HCT116 (cell line): ENCODE measurements around the gene TMEM87A. TPM values are rescaled to one million over a fixed set of nuclear protein-coding genes. Genes with fewer than 3 reads are reported as not detected.

Experiments
- ATAC-seq: fragments of 200-7000 bp; cut with Tn5 transposase; 2 replicates; pipeline ENCODE4 v1.9.1; 2020; ENCODE audit warnings: mild to moderate bottlenecking, moderate library complexity
- BruUV-seq: library from RNA; stranded (reverse); fragments of 400-500 nt; replicated peaks from 2 replicates; lab custom pipeline; 2021; lab: Mats Ljungman, UMichigan
- CTCF ChIA-PET: fragments of 300-600 bp; sonication (Branson Sonifier 250); formaldehyde crosslinking; loops from one replicate; lab custom pipeline; 2021; ENCODE audit warnings: antibody characterized with exemption; lab: Charles Lee
- POLR2A ChIA-PET: fragments of 300-600, 350-600 bp; sonication (Branson Sonifier 250); formaldehyde crosslinking; loops from one replicate; lab custom pipeline; 2021; ENCODE audit warnings: antibody characterized with exemption; lab: Charles Lee
- RAD21 ChIA-PET, 2 experiments: fragments of 300-600 bp; sonication (Branson Sonifier 250); formaldehyde crosslinking; loops; one replicate each; lab custom pipeline; 2023; ENCODE audit warnings: low total read pairs in 2 of 2; ENCODE audit not compliant: uncharacterized antibody in 2 of 2, unreplicated experiment in 2 of 2, low non-redundant PET in 1 of 2; lab: Charles Lee
- DNase-seq: peaks from one replicate; pipeline ENCODE4 v3.0.0-alpha.2; 2010; ENCODE audit warnings: low read depth, low spot score
- H2AFZ ChIP-seq: fragments of 200-600 bp; shearing (Covaris generic), sonication (generic); 2 replicates; pipeline ENCODE4 v1.6.1; 2017; ENCODE audit warnings: low read depth, mixed run types, mixed read lengths, antibody characterized with exemption, low read length; ENCODE audit not compliant: poor library complexity, severe bottlenecking
- H3K27ac ChIP-seq: 2 replicates; pipeline ENCODE4 v1.5.1; 2012; ENCODE audit warnings: low read depth, low read length
- H3K27me3 ChIP-seq: fragments of 200-600 bp; sonication (generic); 2 replicates; pipeline ENCODE4 v1.6.1; 2016; ENCODE audit warnings: mixed run types, low read length, mixed read lengths; ENCODE audit not compliant: insufficient read depth
- H3K36me3 ChIP-seq, 2 experiments: fragments of 200-500 bp in 1 of 2; fragments of 200-600 bp in 1 of 2; sonication (Bioruptor generic) in 1 of 2; sonication (generic) in 1 of 2; 2 replicates each; pipeline versions ENCODE4 v1.5.1 to v1.6.1; 2014 to 2016; ENCODE audit warnings: low read length in 2 of 2, inconsistent platforms in 1 of 2, mixed read lengths in 1 of 2, mixed run types in 1 of 2; ENCODE audit not compliant: insufficient read depth in 2 of 2, control insufficient read depth in 1 of 2
- H3K4me1 ChIP-seq, 2 experiments: fragments of 200-600 bp in 1 of 2; sonication (generic) in 1 of 2; 2 replicates each; pipeline versions ENCODE4 v1.5.1 to v1.6.1; 2012 to 2017; ENCODE audit warnings: low read length in 2 of 2, inconsistent platforms in 1 of 2, mild to moderate bottlenecking in 1 of 2, mixed read lengths in 1 of 2, mixed run types in 1 of 2, moderate library complexity in 1 of 2; ENCODE audit not compliant: insufficient read depth in 2 of 2, control insufficient read depth in 1 of 2
- H3K4me2 ChIP-seq: fragments of 200-600 bp; sonication (generic); 2 replicates; pipeline ENCODE4 v1.6.1; 2017; ENCODE audit warnings: mixed run types, low read length, mixed read lengths
- H3K4me3 ChIP-seq, 2 experiments: fragments of 200-600 bp in 1 of 2; sonication (generic) in 1 of 2; replicated peaks in 1 of 2; 2 replicates each; pipeline ENCODE4 v1.5.1; 2011 to 2016; ENCODE audit warnings: low read length in 2 of 2, control low read depth in 1 of 2, low read depth in 1 of 2, mild to moderate bottlenecking in 1 of 2, mixed read lengths in 1 of 2, mixed run types in 1 of 2
- H3K79me2 ChIP-seq: fragments of 200-600 bp; sonication (generic); 2 replicates; pipeline ENCODE4 v1.6.1; 2017; ENCODE audit warnings: mild to moderate bottlenecking, mixed run types, low read length, moderate library complexity, mixed read lengths; ENCODE audit not compliant: insufficient read depth
- H3K9ac ChIP-seq: fragments of 200-600 bp; sonication (generic); 2 replicates; pipeline ENCODE4 v1.6.1; 2016; ENCODE audit warnings: low read length, mixed read lengths
- H3K9me2 ChIP-seq: fragments of 200-600 bp; sonication (generic), shearing (Covaris generic); 2 replicates; pipeline ENCODE4 v1.6.1; 2017; ENCODE audit warnings: mixed run types, mild to moderate bottlenecking, moderate library complexity; ENCODE audit not compliant: insufficient read depth
- H3K9me3 ChIP-seq, 2 experiments: fragments of 200-500 bp in 1 of 2; fragments of 200-600 bp in 1 of 2; sonication (Bioruptor generic) in 1 of 2; sonication (generic) in 1 of 2; 2 replicates each; pipeline ENCODE4 v1.6.1; 2014 to 2017; ENCODE audit warnings: low read length in 2 of 2, mixed read lengths in 2 of 2, inconsistent platforms in 1 of 2, low read depth in 1 of 2, mild to moderate bottlenecking in 1 of 2, mixed run types in 1 of 2, moderate library complexity in 1 of 2; ENCODE audit not compliant: control insufficient read depth in 1 of 2, insufficient read depth in 1 of 2
- H4K20me1 ChIP-seq: fragments of 200-600 bp; sonication (generic), shearing (Covaris generic); 2 replicates; pipeline ENCODE4 v1.6.1; 2017; ENCODE audit warnings: mixed run types, mild to moderate bottlenecking, moderate library complexity; ENCODE audit not compliant: insufficient read depth
- CBX3 ChIP-seq: IDR thresholded peaks from 2 replicates; pipeline ENCODE4 v1.6.1; 2012; ENCODE audit warnings: low read depth
- CEBPB ChIP-seq: IDR thresholded peaks from 2 replicates; pipeline ENCODE4 v1.6.1; 2012; ENCODE audit warnings: low read depth
- CTCF ChIP-seq, 3 experiments: fragments of 200-600 bp in 1 of 3; sonication (generic) in 1 of 3; IDR thresholded peaks in 2 of 3; conservative IDR thresholded peaks in 1 of 3; 2 replicates each; pipeline ENCODE4 v1.5.1; 2012 to 2017; ENCODE audit warnings: low read depth in 2 of 3, low read length in 2 of 3, antibody characterized with exemption in 1 of 3, borderline replicate concordance in 1 of 3, control low read depth in 1 of 3, mild to moderate bottlenecking in 1 of 3, mixed read lengths in 1 of 3, mixed run types in 1 of 3, moderate library complexity in 1 of 3; ENCODE audit not compliant: insufficient read depth in 1 of 3
- EGR1 ChIP-seq: IDR thresholded peaks from 2 replicates; pipeline ENCODE4 v1.6.1; 2012; ENCODE audit warnings: low read depth
- ELF1 ChIP-seq: IDR thresholded peaks from 2 replicates; pipeline ENCODE4 v1.6.1; 2012; ENCODE audit warnings: low read depth, borderline replicate concordance
- EZH2phosphoT487 ChIP-seq: fragments of 200-600 bp; IDR thresholded peaks from 2 replicates; pipeline ENCODE4 v1.6.1; 2018; ENCODE audit warnings: antibody characterized with exemption, borderline replicate concordance
- FOSL1 ChIP-seq: IDR thresholded peaks from 2 replicates; pipeline ENCODE4 v1.6.1; 2012; ENCODE audit warnings: low read depth
- POLR2A ChIP-seq: IDR thresholded peaks from 2 replicates; pipeline ENCODE4 v1.7.0; 2011; ENCODE audit warnings: borderline replicate concordance; ENCODE audit not compliant: insufficient read depth, insufficient read length; ENCODE audit errors: extremely low read depth
- REST ChIP-seq: IDR thresholded peaks from 2 replicates; pipeline ENCODE4 v1.6.1; 2012; ENCODE audit warnings: low read depth
- intact Hi-C: fragments of 100-400 bp; cut with micrococcal nuclease; formaldehyde crosslinking; loops from 2 replicates; pipeline ENCODE4 v1.10.0; 2022
- total RNA-seq: library from RNA; stranded (reverse); gene quantifications from one replicate; pipeline ENCODE4 v1.2.1, GENCODE V29; 2021; ENCODE audit not compliant: unreplicated experiment

The TMEM87A gene
- total RNA-seq, 1 experiment from 2014 or later, result 44.0 TPM

DNA sequence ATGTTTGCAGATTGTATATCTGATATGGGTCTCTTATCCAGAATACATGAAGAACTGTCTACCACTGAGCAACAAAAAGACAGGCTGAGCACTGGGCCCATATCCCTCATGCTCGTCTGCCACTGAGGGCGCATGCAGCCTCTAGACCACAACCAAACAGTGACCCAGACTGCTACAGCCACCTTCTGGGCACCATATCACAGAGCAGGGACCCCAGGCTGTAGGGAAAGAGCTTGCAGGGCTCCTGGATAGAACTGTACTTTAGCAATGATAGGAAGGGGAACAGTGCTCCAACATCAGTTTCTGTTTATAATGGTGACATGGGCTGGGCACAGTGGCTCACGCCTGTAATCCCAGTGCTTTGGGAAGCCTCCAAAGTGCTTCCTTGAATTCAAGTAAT is 40.2 kb upstream of the TMEM87A start:
- POLR2A ChIA-PET, result no interaction called here
- H3K9me2 ChIP-seq, result no peaks in the 10 kb centered on the region
- no peak overlapping the region for H3K9ac ChIP-seq
- H3K27me3 ChIP-seq, result no peaks in the 10 kb centered on the region
- H3K27ac ChIP-seq, result no peak overlapping the region
- H4K20me1 ChIP-seq, result no peaks in the 10 kb centered on the region
- H3K4me2 ChIP-seq, result no peak overlapping the region
- H3K79me2 ChIP-seq, result no peaks in the 10 kb centered on the region
- no peak overlapping the region for H3K4me3 ChIP-seq
- intact Hi-C loops, result no loop called here
- H3K4me1 ChIP-seq, result no peaks in the 10 kb centered on the region
- no peak overlapping the region for H2AFZ ChIP-seq
- CTCF ChIA-PET, result no interaction called here
- DNase-seq (no peak), ATAC-seq (no peak)
- RAD21 ChIA-PET, result no interaction called here
- TF ChIP-seq EGR1 (no peak), CTCF (IDR thresholded peaks at IDR 0.05 in 2 of 3, conservative IDR thresholded peaks at IDR 0.05 in 1 of 3; ENCODE audit: borderline replicate concordance in 1 of 3, insufficient read depth in 1 of 3, low read depth in 2 of 3, low read length in 2 of 3) (no peak), POLR2A (no peak), REST (no peak), ELF1 (no peak), CEBPB (no peak), EZH2phosphoT487 (no peak), FOSL1 (no peak), CBX3 (no peak)
- no peaks in the 10 kb centered on the region; a peak in 1 of 4 replicates for H3K36me3 ChIP-seq
- BruUV-seq, result no TSS peak
- H3K9me3 ChIP-seq, result no peaks in the 10 kb centered on the region
